ENCODE results near the gene EIF3CL. TPM values are rescaled to one million over a fixed set of nuclear protein-coding genes. Genes with fewer than 3 reads are reported as not detected.
"Not testable (repeated sequence)": the region's sequence is repeated elsewhere in the genome, so short reads cannot be mapped to it uniquely, and the experiment has no call there.

EIF3CL gene
- total RNA-seq, 1 donor from 2014 or later = 41.6 TPM

- DNase-seq; H3K36me3 ChIP-seq; H3K4me1 ChIP-seq; H3K9me3 ChIP-seq (replicated peaks); H3K27me3 ChIP-seq (ENCODE audit: low read depth); intact Hi-C loops (cut with micrococcal nuclease); H3K4me3 ChIP-seq; H3K27ac ChIP-seq (replicated peaks): not testable (repeated sequence)
These were observed 73.4 kb downstream of the EIF3CL start for GRCh38 chr16:28330232-28330631.

Small RNA genes lying within 50 kb of the gene (microRNA-seq; reads per million reads assigned to microRNA genes)
- gene MIR6862-1 = not detected

Other genes with a start within 250 kb of the EIF3CL start
- gene XPO6, start 191.9 kb downstream of the EIF3CL start, total RNA-seq = 26.4 TPM
- 2.3 TPM for gene SBK1, start 111.3 kb downstream of the EIF3CL start, total RNA-seq
- gene NPIPB6, start 40.3 kb downstream of the EIF3CL start, total RNA-seq = 1.1 TPM
- not detected for gene NPIPB7, start 68.5 kb upstream of the EIF3CL start, total RNA-seq
- 13.6 TPM for gene CLN3, start 88.2 kb upstream of the EIF3CL start, total RNA-seq
- 0.38 TPM for gene APOBR, start 90.8 kb upstream of the EIF3CL start, total RNA-seq
- gene IL27, start 103.0 kb upstream of the EIF3CL start, total RNA-seq = not detected
- 33.1 TPM for gene NUPR1, start 135.1 kb upstream of the EIF3CL start, total RNA-seq
- 16.5 TPM for gene SGF29, start 150.1 kb upstream of the EIF3CL start, total RNA-seq
- 1.1 TPM for gene SULT1A2, start 193.2 kb upstream of the EIF3CL start, total RNA-seq
- 13.7 TPM for gene SULT1A1, start 206.2 kb upstream of the EIF3CL start, total RNA-seq
- gene NPIPB8, start 234.2 kb upstream of the EIF3CL start, total RNA-seq = not detected